ENCODE results near the gene ITPRIPL1.

The ITPRIPL1 gene

GRCh38 chr2:96359866-96360265 lies 34.7 kb downstream of the ITPRIPL1 start:
- no peak for FAIRE-seq

- no peak for FAIRE-seq
Measured at GRCh38 chr2:96361751-96362150, 36.6 kb downstream of the ITPRIPL1 start.

GRCh38 chr2:96369186-96369585 lies 44.1 kb downstream of the ITPRIPL1 start:
- FAIRE-seq, result no peak

- no peak for FAIRE-seq
Measured at GRCh38 chr2:96374211-96374951, 49.3 kb downstream of the ITPRIPL1 start.

All from colon (tissue), 2 donors.